Activated gamma-delta T cell treated with Interleukin-2 at 50 U/mL for 16 hours (primary cell): ENCODE results near the gene EFHD2.
"Not testable (repeated sequence)": the region's sequence is repeated elsewhere in the genome, so short reads cannot be mapped to it uniquely, and the experiment has no call there.

Source experiments
- DNase-seq: peaks from one replicate; pipeline ENCODE4 v3.0.0-alpha.2; 2020

Gene EFHD2

DNA sequence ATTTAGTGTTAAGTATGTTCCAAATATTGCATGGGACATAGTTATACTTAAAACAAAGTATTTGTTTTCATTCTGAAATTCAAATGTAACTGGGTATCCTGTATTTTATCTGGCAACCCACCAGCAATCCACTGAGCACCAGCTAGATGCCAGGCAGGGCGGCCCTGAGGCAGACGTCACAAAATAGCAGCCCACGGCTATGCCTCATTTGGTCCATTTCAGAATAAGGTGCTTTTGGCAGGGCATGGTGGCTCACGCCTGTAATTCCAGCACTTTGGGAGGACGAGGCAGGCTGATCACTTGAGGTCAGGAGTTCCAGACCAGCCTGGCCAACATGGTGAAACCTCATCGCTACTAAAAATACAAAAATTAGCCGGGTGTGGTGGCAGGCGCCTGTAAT, 19.9 kb upstream of the EFHD2 start:
- not testable (repeated sequence) for DNase-seq

DNA sequence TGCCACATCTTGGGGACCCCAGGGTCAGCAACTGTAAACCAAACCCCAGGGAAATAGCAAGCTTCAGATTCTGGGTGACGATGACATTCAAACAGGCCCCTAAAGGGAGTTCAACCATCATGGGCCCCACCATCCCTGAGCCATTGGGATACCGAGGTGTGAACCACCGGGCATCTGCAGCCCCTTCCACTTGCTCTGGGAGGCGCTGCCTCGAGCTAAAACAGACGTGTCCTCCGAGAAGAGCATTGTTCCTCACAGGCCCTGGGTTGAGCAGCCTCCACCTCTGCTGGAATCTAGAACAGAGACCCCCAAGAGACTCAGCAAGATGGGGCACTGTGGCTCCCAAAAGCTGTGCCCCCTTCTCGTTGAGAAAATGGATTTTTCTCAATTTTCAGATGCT, 19.0 kb upstream of the EFHD2 start:
- no peak for DNase-seq

DNA sequence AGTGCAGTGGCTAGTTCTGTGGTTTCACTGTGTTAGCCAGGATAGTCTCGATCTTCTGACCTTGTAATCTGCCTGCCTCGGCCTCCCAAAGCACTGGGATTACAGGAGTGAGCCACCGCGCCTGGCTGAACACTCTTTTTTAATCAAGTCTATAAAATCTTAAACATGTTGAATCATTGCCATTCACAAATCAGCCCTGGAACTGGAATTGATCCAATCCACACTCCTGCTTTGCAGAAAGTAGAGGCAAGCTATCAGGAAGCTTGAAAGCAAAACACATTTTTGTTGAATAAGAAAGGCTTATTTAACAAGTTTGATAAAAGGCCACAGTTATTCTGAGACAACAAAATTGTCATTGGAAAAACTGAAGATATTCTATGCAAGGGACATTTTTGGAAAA, 18.3 kb upstream of the EFHD2 start:
- no peak for DNase-seq

DNA sequence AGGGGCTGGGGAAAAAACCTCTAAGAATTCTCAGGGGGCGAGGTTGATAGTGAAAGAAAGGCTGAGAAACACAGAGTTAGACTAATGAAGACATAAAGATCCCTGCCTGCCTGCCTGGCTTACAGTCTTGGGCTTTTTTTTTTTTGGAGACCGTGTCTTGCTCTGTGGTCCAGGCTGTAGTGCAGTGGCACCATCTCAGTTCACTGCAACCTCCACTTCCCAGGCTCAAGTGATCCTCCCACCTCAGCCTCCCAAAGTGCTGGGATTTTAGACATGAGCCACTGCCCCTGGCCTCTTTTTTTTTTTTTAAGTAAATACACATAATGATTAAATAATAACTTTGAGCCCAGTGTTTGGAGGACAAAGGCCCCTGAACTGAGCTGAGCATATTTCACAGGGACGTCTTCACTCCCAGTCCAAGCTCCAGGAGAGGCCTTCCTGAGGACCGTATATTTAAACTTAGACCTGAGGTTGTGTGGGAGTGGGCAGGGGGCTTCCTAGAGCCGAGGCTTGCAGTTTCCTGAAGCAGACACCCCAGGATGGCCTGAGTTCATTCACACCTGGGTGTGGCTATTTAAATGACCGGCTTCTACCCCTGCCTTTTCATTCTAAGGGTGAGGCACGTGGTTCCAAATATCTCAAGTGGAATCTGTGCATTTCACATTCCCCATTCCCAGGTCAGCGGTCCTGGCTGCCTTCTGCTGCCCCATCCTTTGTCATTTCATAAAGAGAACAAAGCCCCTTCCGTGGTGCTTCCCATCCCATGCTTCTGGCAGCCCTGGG, 16.0 kb upstream of the EFHD2 start:
- DNase-seq: no peak

DNA sequence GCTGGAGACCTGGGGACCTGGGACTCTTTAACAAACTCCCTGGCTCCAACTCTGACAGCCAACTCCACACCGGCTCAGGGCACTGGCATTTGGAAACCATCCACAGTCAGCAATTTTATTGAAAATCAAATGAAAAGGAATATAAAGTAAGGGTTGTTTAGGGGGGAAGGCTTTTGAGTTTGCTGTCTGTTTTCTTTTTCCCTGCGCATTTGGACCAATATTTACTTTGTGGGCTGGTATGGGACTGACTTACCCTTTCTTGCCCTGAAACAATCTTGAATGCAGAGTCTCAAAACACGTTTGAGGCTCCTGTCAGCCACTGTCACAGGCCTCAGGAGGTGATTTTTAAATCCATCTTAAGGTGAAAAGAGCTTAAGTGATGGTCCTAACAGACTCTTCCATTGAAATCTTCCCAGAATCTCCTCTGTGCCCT, 15.4 kb upstream of the EFHD2 start:
- DNase-seq: no peak

DNA sequence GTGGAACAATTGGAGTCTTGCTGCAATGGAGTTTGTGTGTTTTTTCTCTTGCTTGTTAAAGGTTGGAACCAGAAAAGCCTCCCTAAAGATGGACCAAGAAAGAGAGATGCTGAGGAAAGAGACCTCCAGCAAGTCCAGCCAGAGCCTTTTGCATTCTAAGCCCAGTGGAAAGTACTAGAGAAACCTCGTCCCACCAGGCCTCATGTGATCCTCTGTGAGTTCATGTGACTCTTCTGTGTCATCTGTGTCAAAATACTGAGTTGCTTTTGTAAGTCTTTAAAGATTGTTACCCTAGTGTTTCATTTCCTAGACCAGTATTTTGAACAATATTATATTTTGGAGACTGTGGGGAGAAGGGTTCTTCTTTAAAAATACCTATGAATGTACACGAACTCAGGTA, 12.5 kb upstream of the EFHD2 start:
- no peak for DNase-seq

DNA sequence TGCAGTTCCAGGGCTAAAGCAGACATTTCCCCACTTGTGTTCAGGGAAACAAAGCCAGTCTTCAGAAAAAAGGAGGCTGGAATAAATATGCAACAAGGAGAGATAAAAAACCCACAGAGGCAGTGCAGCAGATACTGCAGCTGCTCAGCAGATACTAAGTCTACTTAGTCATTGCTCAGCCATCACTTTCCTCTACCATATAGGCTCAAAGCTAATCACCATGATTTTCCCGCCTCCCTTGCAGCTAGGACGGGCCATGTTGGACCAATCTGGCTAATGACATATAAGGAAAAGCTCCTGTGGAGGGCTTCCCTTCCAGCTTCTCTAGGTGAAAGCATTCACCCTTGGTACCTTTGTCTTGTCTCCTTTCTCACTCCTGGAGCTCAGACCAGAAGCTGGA, 10.0 kb upstream of the EFHD2 start:
- no peak for DNase-seq

DNA sequence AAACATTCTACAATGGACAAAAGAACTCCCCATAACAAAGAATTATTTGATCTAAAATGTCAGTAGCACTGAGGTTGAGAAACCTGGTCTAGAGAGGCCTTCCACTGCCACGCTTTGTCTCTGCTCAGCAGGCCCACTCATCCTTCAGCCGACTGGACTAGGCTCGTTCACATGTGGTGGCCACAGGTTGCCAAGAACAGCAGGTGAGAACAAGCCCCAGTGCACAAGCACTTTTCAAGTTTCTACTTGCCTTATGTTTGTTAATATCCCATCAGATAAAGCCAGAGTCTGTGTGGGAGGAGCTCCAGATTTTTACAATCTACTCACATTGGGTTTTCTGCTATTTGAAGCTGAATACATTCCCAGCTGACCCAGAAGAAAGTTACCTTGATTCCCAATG, 9.1 kb upstream of the EFHD2 start:
- DNase-seq: no peak

DNA sequence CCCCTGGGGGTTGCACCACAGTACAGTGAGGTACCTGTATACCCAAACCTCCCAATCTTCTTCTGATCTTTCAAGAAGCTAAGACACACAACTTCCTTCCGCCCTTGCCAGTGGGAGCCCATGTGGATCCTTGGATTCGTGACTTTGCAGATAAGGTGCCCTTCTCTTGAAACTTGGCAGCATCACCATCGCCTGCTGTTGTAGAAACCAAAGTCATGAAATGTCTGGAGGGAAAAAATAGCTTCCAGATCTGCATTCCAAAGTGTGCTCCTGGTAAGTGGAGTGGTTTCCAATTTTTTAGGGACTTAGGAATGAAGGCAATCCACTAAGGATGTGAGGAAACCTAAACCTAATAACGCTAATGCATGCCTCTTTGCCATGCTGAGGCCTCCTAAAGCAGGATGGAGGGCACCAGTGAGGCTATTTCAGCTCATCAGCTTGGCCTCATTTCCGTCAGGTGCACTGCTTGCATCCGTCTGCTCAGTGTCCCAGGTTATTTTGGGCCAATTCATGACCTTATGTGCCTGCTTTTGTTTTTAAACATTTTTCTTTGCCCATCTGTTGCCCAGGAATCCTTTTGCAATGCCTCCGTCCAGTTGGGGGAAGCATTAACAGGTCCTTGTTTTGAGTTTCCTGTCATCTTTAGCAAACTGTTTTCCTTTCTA, 8.2 kb upstream of the EFHD2 start:
- no peak for DNase-seq

DNA sequence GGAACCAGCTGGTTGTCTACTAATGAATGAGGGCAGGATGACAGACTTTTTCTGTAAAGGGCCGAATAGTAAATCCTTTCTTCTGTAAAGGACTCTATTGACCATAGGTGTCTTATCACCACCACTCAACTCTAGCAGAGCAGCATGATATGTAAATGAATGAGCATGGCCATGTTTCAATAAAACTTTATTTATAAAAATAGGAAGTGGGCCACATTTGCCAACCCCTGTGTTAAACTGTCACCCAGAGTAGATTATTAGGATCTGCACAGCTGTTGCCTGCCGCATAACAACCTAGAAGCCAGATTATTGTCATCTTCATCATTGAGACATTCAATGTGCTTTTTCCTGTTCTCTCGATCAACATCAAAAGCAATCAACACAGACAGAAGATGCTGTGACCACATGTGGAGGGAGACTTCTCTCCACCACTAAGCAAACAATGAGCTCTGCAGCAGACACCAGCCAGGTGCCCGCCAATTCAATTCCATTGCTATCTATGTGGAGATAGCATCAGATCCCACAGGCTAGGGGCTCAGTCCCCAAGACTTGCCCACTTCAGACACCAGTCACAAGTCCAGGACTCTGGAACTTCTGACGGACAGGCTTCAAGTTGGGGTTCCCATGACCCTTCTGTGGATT, 6.8 kb upstream of the EFHD2 start:
- DNase-seq: no peak

DNA sequence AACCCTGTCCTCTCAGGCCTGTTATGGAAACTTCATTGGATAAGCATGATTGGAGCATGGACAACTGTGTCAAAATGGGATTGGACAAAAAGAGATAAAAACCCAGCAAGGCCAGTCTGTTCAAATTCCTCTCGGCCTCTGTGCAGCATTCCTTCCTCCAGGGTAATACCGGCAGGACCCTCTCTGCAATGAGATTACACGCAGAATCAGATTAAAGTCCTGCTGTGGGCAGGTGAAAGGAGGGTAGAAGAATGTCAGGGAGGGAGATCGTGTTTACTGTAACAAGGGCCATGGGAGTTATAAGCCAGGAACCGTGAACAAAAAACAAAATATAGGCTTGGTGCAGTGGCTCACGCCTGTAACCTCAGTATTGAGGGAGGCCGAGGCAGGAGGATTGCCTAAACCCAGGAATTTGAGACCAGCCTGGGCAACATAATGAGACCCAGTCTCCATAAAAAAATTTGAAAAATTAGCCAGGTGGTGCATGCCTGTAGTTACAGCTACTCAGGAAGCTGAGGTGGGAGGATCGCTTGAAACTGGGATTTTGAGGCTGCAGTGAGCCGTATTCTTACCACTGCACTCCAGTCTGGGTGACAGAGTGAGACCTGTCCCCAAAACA, 5.6 kb upstream of the EFHD2 start:
- no peak for DNase-seq

DNA sequence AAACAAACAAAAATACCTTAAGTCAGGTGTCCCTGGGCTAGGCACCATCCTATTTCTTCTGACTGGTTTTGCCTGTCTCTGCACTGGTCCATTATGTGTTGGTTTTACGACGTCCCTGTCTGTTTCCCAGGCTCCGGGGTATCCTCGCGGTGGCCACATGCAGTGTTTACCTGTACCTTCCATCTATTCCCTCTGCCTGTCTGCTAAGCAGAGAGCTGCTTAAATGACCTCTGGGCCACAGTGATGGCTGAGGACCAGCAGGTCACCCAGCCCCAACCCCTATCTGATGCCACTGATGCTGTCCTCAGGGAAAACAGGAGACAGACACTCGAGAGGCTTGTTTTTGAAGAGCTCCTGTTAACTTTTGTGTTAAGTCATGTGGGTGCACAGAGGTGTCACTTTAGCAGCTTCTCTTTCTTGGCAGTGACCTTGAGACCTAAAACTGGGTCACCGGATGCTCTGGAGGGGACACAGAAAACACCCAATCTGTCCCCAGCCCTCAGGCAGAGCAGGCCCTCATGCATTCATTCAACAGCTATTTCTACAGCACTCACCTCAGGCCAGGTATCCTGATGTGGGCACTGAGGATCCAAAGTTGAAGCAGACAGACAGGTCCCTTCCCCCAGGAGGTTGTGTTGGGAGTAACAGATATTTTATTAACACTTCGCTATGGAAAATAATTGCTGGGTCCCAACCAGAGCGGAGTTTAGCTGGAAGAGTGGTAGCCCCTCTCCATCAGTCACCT, 4.4 kb upstream of the EFHD2 start:
- DNase-seq: no peak

DNA sequence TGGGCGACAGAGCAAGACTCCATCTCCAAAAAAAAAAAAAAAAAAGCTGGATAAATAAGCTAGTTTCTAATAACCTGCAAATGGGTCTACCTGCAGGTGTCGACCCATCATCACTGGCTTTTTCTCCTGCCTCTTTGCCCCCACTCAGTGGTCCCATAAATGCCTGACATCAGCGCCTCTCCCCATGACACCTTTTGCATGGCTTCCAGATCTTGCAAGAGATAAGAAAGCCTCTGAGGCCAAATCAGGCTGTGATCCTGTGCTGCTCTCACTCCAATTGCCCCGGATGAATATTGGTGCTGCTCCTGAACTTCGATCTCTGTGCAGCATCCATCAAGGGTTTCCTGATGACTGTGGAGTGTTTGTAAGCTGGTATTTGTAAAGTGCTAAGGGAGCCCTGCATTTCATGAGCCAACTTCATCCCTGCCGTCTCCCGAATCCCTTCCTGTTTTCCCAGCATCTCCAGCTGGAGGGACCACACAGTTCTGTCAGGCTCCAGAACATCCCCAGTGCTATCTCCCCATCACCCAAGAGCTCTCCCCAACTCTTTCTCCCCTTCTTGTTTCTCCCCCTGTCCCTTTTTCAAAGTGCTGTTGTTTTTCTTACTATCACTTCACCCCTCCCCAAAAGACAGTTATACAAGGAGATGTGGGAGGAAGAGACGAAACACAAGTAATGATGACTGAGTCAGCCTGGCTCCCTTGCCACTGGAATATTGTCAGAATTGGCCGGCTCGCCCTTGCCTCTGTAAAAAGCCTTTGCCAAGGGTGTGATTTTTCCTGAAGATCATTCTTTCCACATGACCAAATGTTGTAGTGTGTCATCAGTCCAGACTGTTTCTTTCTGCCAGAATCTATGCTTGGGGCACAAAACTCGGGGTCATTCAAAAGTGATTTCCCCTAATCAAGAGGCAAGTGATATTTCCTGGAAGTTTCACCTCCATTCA, 2.8 kb upstream of the EFHD2 start:
- no peak for DNase-seq

DNA sequence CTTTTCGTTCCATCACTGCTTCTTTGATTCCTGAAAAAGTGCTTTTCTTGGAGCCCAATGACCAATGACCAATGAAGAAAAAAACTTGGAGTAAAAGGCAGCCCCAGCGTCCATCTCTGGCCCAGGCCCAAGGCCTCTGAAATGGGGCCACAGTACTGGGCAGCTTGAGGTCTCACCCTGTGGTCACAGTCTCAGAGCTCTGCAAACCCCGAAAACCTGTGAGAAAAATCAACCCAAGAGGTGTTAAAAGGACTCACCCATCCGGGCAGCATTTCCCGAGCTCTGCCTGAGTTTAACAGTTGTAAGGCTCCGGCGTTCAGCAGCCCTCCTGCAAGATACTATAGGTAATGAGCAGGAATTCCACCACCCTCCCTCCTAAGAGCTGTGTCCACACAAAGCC, 2.1 kb upstream of the EFHD2 start:
- DNase-seq: no peak

DNA sequence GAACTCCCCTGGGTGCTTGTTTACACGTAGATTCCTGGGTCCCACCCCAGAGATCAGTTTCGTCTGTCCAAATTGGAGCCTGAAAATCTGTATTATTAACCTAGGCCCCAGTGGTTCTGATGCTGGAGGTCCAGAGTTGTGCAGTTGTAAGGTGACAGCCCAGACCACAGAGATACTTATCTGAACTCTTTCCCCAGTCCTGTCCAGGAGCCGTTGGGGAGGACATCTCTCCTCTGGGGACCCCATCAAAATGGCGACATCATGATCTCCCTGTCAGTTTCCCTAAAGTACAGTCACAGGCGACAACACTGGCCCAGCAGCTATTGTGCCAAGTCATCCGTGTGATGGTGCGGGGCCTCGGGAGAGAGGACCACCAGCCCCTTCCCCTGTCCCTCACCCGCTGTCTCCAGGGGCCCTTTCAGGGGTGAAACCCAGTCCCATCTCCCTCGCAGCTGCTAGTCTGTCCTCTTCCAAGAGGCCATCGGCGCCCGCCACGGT, 749 bp upstream of the EFHD2 start:
- no peak for DNase-seq

DNA sequence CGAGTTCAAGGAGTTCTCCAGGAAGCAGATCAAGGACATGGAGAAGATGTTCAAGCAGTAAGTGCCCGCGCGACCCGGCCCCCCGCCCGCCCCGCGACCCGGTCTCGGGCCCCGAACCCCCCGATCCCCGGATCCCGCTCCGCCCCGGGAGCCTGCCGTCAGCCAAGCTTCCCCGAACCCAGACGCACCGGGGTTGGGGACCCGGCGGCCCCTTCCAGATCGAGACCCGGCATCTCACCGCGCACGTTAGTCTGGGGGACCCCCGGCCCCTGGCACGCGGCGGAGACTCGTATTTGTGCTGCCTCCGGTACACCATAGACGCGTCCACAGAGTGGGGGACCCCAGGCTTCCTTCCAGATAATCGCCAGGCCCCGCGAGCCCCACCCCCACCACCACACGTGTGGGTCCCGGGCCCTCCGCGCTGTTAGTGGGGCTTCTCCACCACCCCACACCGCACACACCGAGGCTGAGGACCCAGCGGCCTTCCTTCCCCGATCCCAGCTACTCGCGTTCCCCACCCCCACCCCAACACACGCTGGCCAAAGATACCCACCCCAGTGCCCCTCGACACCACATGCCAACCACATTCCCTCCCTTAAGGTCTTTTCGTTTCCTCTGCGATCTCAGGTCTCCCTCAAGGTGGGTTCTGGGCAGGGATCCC, 665 bp downstream of the EFHD2 start:
- DNase-seq: no peak

DNA sequence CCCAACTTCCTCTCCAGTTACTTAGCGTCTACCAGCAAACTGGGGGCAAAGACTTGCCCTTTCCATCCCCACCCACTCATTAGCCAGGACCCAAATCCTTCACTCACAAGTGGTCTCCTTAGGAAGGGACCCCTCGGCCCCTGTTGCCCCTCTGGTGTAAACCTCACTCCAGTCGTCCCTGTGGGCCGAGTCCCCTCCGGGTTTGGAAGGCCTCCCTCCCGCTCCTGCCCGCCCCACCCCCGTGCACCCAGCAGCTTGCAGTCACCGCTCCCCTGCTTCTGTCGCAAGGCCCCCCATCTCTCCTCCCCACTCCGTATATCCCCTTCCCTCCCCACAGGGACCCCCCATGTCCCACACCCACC, 1.2 kb downstream of the EFHD2 start:
- no peak for DNase-seq

DNA sequence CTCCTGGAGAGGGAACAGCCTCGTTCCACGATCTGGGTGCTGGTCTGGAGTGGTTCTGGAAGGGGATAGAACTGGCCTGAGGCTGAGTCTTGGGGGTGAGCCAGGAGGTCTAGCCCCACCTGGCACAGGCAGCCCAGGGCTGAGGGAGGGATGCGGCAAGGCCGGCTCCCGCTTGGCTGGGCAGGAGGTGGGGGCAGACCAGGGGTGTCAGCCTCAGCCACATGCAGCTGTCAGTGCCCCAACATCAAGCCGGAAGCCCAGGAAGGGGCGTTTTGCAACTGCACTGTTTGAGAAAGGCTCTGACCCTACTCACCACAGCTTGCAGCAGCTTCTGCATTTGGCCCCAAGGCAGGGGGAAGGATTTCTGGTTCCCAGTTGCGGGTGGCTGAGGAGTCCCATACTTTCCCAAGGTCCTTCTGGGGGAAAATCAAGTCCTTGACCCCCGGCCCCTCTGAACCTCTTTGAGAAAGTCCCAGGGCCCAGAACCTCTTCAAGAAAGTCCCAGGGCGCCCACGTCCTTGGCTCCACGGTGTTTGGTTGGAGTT, 2.0 kb downstream of the EFHD2 start:
- DNase-seq: peak; percentile 56

DNA sequence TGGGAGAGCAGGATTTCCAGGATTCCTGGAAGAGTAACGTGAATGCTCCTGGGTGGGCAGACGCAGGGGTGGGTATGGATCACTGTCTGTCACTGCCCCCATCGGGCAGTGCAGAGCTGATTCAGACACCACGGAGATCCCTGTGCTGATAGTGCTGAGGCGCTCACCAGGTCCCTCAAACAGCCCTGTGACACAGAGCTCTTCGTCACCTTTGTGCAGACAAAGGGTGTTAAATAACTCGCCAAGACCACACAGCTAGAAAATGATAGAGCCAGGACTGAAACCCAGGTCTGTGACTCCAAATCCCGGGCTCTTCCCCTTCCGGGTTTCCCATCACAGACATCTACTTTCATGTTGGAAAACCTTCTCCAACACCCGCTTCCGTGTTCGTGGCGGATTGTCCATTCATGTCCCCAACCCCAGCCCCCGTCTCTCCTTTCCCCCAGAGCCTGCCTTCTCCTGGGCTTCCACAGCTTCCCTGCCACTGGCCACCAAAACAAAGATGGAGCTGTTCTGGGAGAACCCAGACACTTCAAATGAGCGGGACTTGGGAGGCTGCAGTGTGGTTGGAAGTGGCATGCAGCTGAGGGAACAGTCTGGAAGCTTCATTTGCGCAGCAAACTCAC, 2.6 kb downstream of the EFHD2 start:
- DNase-seq: peak; percentile 56

DNA sequence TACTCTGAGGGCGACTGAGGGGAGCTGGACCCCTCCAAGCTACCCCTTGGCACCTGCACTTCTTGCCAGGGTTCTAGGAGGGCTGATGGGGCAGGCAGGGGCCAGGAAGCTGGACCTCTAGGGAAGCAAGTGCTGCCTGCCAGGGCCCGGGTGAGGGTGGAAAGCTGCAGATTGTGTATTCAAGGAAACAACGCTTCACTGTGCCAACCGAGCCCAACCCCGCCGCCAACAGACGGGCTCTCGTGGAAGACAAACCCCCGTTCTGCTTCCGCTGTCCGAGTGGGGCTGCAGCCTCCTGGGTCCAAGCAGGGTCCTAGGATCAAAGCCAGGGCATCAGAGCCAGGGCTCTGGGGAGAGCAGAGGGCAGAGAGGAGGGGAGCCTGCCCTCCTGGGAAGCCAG, 3.2 kb downstream of the EFHD2 start:
- DNase-seq: no peak
